GM18520 (cell line): ENCODE measurements around the gene USP50.
"Not testable (repeated sequence)": the region's sequence is repeated elsewhere in the genome, so short reads cannot be mapped to it uniquely, and the experiment has no call there.

Experiments
- ATAC-seq: cut with Tn5 transposase; IDR thresholded peaks from one replicate; pipeline ENCODE4 v1.9.1; 2021; ENCODE audit not compliant: unreplicated experiment

Gene USP50

GRCh38 chr15:50546566-50546965, at the start of gene USP50:
Gene USP50, minus strand, starts transcription at chr15:50546666. Its CDS starts 141 bp downstream, at chr15:50546525.
- ATAC-seq = no peak

- no peak for ATAC-seq
Observed at GRCh38 chr15:50594311-50594710, 47.8 kb upstream of the USP50 start.

DNA sequence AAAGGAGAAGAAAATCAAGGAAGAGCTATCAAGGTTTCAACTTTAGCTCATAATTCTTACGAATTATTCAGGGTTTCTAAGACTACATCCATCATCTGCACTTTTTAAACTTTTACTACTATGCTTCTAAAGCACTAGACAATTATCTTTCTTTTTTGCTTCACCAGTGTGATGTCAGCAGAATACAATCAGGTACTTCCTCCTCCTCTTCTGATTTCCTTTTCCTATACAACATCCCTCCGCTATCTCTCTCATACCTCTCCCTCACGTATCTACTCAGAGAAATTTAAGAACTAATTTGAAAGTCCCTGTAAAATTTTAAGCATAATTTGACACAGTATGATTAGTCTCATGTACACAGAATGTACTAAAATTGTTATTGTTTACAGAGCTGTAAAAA, 47.3 kb upstream of the USP50 start:
- ATAC-seq = no peak

GRCh38 chr15:50590288-50590687, 43.8 kb upstream of the USP50 start:
- ATAC-seq = no peak

- no peak for ATAC-seq
Observed at GRCh38 chr15:50577492-50577891, 31.0 kb upstream of the USP50 start.

- no peak for ATAC-seq
Observed at GRCh38 chr15:50576166-50576565, 29.7 kb upstream of the USP50 start.

DNA sequence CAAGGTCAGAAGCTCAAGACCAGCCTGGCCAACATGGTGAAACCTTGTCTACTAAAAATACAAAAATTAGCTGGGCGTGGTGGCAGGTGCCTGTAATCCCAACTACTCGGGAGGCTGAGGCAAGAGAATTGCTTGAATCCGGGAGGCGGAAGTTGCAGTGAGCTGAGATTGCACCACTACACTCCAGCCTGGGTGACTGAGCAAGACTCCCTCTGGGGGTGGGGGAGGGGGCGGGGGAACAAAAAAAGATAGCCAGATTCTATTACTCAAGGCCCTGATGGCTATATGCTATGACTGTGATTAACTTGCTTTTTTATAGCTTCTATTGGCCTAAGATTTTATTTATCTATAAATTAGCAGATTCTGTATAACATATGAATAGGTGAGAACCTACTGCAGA, 27.4 kb upstream of the USP50 start:
- not testable (repeated sequence) for ATAC-seq

DNA sequence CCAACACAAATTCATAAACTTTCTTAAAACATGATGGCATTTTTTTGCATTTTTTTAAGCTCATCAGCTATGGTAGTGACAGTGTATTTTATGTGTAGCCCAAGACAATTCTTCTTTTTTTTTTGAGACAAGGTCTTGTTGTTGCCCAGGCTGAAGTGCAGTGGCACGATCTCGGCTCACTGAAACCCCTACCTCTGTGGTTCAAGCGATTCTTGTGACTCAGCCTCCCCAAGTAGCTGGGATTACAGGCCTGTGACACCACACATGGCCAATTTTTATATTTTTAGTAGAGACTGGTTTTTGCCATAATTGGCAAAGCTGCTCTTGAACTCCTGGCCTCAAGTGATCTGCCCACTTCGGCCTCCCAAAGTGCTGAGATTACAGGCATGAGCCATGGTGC, 17.3 kb upstream of the USP50 start:
- ATAC-seq = no peak

DNA sequence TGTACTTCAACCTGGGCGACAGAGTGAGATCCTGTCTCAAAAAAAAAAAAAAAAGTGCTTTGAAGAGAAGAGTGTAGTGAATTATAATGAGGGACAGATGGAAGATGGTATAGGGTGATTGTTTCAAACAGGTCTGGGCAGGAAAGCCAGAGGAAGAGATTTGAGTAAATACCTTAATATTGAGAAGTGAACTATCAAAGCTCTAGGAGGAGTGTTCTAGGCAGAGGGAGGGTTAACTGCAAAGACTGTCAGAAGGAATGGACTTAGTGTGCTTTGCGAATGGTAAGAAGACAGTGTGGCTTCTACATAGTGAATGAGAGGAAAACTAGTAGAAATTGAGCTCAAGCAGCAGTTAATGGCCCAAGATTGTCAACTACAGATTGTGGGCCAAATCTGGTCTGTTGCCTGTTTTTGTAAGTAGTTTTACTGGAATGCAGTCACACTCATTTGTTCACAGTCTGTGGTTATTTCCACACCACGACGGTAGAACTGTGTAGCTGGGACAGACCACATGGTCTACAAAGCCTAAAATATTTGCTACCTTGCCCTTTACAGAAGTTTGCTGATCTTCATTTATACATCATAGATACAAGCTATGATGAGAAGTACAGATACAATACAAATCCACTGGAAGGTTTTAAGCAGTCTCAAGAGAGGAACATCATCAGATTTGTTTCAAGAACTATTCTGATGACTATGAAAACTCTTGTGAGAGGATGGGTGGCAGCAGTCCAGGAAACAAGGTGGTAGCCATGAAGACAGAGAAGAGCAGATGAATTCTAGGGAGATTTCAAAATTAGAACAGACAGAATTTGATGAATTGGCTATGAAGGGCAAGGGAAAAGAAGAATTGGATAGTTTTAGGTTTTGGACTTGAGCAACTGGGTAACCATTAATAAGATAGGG, 16.5 kb upstream of the USP50 start:
- no peak for ATAC-seq

DNA sequence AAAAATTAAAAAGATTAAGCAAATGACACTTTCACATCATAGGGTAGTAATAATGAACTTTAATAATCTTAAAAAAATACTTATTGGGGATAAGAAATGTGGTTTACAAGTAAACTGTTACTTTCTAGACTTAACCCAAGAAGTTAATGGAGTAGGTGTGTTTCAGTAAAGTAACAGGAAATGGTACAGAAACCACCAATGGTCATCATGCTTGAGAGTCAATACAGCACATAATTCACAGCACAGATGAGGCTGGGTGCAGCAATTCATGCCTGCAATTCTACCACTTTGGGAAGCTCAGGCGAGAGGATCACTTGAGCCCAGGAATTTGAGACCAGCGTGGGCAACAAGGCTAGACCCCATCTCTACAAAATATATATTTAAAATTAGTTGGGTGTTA, 11.5 kb upstream of the USP50 start:
- no peak for ATAC-seq

DNA sequence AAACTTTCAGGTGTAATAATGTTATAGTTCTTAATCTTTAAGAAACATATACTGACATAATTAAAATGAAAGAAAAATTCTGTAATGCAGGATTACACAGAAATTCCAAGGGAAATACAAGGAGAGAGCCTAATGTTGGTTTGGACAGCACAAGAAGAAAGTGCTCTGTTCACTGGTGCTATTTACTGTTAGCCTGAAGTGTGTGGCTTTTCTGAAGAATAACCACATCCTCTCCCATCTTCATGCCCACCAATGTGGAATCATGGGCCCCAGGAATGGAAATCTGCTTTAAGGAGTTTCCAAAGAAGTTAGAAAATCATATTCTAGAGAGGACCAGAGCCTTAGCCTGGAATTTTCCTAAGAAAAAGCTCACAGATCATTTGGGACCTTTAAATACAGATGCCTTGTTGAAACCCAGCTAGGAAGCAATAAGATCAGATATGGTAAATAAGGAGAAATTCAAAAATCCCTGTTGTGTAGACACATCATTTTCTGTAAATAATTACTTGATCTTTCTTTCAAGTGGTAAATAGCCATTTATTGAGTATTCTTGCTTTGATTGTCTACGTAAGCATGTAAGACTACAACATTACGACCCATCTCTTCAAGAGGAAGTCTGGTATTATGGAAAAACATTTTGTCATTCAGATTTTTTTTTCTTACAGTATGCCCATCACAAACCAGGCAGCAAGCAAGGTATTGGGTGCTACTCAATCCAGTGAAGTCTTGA, 10.3 kb upstream of the USP50 start:
- ATAC-seq = no peak

GRCh38 chr15:50552238-50552637, 5.8 kb upstream of the USP50 start:
- ATAC-seq = no peak

DNA sequence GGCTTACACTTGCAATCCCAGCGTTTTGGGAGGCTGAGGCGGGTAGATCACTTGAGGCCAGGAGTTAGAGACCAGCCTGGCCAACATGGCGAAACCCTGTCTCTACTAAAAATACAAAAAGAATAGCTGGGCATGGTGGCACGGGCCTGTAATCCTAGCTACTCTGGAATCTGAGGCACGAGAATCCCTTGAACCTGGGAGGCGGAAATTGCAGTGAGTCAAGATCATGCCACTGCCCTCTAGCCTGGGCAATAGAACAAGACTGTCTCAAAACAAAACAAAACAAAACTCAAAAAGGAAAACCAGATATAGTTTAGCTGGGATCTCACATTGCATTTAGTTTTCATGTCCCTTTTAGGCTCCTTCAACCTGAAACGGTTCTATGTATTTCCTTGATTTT, 2.9 kb upstream of the USP50 start:
- no peak for ATAC-seq

DNA sequence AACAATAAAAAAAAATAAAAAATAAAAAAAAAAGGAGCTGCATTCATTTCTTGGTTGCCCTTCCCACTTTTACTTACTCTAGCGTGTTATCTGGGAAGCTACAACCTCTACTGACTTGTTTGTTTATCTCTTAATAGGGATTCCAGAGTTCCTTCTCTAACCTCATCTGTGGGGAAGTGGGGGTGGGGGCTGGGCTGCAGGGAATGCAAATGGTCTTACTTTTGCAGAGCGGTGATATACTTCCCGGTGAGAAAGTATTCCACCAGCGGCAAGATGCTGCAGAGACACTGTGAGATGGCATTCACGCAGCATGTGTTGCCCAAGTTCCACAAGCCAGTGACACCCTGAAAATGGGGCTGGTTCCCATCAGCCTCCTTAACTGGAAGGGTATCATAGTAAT, 2.1 kb downstream of the USP50 start:
- no peak for ATAC-seq

GRCh38 chr15:50543556-50543955, 2.9 kb downstream of the USP50 start:
- no peak for ATAC-seq

- ATAC-seq = no peak
Observed at GRCh38 chr15:50542887-50543210, 3.6 kb downstream of the USP50 start.

GRCh38 chr15:50531766-50532165, 14.7 kb downstream of the USP50 start:
- ATAC-seq = no peak

DNA sequence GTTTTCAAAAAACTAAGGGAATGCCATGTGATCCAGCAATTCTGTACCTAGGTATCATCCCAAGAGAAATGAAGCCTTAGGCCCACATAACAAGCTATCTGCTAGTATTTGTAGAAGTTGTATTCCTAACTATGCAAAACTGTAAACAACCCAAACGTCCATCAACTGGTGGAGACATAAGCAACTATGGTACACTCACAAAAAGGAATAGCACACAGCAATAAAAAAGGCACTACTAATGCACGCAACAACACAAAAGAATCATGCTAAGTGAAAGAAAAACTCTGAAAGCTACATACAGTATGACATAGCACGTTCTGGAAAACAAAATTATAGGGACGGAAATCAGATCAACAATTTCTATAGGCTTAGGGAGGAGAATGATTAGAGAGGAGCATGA, 15.3 kb downstream of the USP50 start:
- ATAC-seq = no peak

DNA sequence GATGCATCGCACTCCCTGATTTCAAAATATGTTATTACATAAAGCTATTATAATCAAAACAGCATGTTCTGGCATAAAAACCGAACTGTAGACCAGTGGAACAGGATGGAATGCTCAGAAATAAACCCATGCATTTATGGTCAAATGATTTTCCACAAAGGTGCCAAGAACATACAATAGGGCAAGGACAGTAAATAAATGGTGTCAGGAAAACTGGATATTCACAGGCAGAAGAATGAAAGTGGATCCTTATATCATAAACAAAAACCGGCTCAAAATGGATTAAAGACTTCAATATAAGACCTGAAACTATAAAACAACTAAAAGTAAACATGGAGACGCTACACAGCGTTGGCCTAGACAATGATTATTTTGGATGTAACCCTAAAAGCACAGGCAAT, 22.6 kb downstream of the USP50 start:
- no peak for ATAC-seq

DNA sequence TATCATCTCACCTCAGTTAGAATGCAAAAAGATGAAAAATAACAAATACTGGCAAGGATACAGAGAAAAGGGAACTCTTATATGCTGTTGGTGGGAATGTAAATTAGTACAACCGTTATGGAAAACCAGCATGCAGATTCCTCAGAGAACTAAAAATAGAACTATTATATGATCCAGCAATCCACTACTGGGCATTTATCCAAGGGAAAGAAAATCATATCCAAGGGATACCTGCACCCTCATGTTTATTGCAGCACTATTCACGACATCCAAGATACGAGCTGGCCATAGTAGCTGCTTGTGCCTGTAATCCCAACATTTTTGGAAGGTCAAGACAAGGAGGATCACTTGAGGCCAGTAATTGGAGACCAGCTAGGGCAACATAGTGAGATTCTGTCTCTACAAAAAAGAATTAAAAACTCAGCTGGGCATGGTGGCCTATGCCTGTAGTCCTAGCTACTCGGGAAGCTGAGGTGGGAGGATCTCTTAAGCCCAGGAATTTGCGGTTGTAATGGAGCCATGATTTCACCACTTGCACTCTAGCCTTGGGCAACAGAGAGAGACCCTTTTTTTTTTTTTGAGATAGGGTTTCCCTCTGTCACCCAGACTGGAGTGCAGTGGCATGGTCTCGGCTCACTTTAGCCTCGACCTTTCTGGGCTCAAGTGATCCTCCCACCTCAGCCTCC, 26.6 kb downstream of the USP50 start:
- ATAC-seq = no peak

- no peak for ATAC-seq
Observed at GRCh38 chr15:50513001-50513400, 33.5 kb downstream of the USP50 start.

GRCh38 chr15:50506121-50506520, 40.3 kb downstream of the USP50 start:
- no peak for ATAC-seq
